NCI-H2107 (cell line): Measurements from ENCODE around the gene TRPC1.

ENCODE experiments used
- DNase-seq: peaks from one replicate; lab custom pipeline; 2025; lab: John Stamatoyannopoulos, UW

Gene TRPC1

GRCh38 chr3:142754494-142754893, 30.7 kb downstream of the TRPC1 start:
- no peak for DNase-seq

- no peak for DNase-seq
Observed at GRCh38 chr3:142768338-142768737, 44.5 kb downstream of the TRPC1 start.

GRCh38 chr3:142777927-142778326, 54.1 kb downstream of the TRPC1 start:
- DNase-seq: no peak

GRCh38 chr3:142778541-142778940, 54.7 kb downstream of the TRPC1 start:
- DNase-seq: no peak

GRCh38 chr3:142779591-142779990, 55.8 kb downstream of the TRPC1 start:
- DNase-seq: no peak

GRCh38 chr3:142782616-142783015, 58.8 kb downstream of the TRPC1 start:
- no peak for DNase-seq

- DNase-seq: no peak
Observed at GRCh38 chr3:142784228-142784627, 60.4 kb downstream of the TRPC1 start.

GRCh38 chr3:142785996-142786395, 62.2 kb downstream of the TRPC1 start:
- no peak for DNase-seq

- no peak for DNase-seq
Observed at GRCh38 chr3:142787719-142788118, 63.9 kb downstream of the TRPC1 start.

- DNase-seq: no peak
Observed at GRCh38 chr3:142794508-142794907, 70.7 kb downstream of the TRPC1 start.

- DNase-seq: no peak
Observed at GRCh38 chr3:142795332-142795731, 71.5 kb downstream of the TRPC1 start.

GRCh38 chr3:142796823-142797222, 73.0 kb downstream of the TRPC1 start:
- no peak for DNase-seq

- no peak for DNase-seq
Observed at GRCh38 chr3:142801746-142802145, 77.9 kb downstream of the TRPC1 start.

GRCh38 chr3:142802891-142803290, 79.1 kb downstream of the TRPC1 start:
- DNase-seq: no peak

- DNase-seq: no peak
Observed at GRCh38 chr3:142808103-142808917, 84.5 kb downstream of the TRPC1 start.

- no peak for DNase-seq
Observed at GRCh38 chr3:142809259-142809658, 85.4 kb downstream of the TRPC1 start.

- DNase-seq: no peak
Observed at GRCh38 chr3:142815803-142816202, 92.0 kb downstream of the TRPC1 start.

- DNase-seq: no peak
Observed at GRCh38 chr3:142817356-142817755, 93.5 kb downstream of the TRPC1 start.

GRCh38 chr3:142817897-142818296, 94.1 kb downstream of the TRPC1 start:
- no peak for DNase-seq

- no peak for DNase-seq
Observed at GRCh38 chr3:142818651-142819050, 94.8 kb downstream of the TRPC1 start.

- DNase-seq: no peak
Observed at GRCh38 chr3:142819179-142819578, 95.3 kb downstream of the TRPC1 start.

- DNase-seq: peak; percentile 82
Observed at GRCh38 chr3:142828703-142829305, 105.0 kb downstream of the TRPC1 start.

GRCh38 chr3:142837526-142837925, 113.7 kb downstream of the TRPC1 start:
- no peak for DNase-seq

- no peak for DNase-seq
Observed at GRCh38 chr3:142839831-142840230, 116.0 kb downstream of the TRPC1 start.
